ENCODE data around the gene SDK1. TPM values are rescaled to one million over a fixed set of nuclear protein-coding genes. Genes with fewer than 3 reads are reported as not detected.

SDK1 gene
- total RNA-seq, 1 experiment from 2014 or later, result 20.0 TPM

DNA sequence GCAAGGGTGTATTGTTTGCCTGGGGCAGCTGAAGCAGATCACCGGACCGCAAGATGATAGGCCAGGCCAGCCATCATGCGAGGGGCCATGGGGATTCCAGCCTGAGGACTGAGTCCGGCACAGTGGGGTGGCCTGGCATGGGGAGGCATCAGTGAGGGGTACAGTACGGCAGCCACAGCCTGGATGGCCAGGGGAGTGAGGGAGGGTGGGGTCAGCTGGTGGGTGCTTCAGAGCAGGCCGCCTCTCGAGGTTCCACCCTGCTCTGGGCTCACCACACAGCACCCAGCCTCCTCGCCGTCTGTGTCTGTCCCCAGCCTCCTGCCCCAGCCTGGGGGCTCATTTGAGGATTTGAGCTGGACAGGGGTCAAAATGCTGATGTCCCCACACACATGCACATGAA lies 872.6 kb downstream of the SDK1 start:
- Mint-ChIP-seq H3K27ac (ENCODE audit: unreplicated experiment) (no peak overlapping the region), H3K36me3 (ENCODE audit: insufficient read depth, unreplicated experiment) (no peaks in the 10 kb centered on the region), H3K27me3 (ENCODE audit: unreplicated experiment) (no peaks in the 10 kb centered on the region), H3K9me3 (ENCODE audit: low read depth, unreplicated experiment) (no peaks in the 10 kb centered on the region), H3K4me1 (ENCODE audit: low read depth, unreplicated experiment) (peaks cover 14% of the 10 kb centered on the region), H3K4me3 (ENCODE audit: low read depth, unreplicated experiment) (no peak overlapping the region)
- intact Hi-C loops (cut with micrococcal nuclease; ENCODE audit: unreplicated experiment), result no loop called here
- TF ChIP-seq, protein P1, sequence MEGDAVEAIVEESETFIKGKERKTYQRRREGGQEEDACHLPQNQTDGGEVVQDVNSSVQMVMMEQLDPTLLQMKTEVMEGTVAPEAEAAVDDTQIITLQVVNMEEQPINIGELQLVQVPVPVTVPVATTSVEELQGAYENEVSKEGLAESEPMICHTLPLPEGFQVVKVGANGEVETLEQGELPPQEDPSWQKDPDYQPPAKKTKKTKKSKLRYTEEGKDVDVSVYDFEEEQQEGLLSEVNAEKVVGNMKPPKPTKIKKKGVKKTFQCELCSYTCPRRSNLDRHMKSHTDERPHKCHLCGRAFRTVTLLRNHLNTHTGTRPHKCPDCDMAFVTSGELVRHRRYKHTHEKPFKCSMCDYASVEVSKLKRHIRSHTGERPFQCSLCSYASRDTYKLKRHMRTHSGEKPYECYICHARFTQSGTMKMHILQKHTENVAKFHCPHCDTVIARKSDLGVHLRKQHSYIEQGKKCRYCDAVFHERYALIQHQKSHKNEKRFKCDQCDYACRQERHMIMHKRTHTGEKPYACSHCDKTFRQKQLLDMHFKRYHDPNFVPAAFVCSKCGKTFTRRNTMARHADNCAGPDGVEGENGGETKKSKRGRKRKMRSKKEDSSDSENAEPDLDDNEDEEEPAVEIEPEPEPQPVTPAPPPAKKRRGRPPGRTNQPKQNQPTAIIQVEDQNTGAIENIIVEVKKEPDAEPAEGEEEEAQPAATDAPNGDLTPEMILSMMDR (IDR thresholded peaks at IDR 0.05; ENCODE audit: unreplicated experiment), result no peak
- no TSS peak for BruUV-seq (replicated peaks)
- CTCF ChIA-PET, result interaction anchor here (1.1 to 1.2 kb wide), 2 partner anchors 13 to 15 kb away, joined by 3 read pairs; no protein-coding TSS in a partner anchor
- DNase-seq, result no peak

DNA sequence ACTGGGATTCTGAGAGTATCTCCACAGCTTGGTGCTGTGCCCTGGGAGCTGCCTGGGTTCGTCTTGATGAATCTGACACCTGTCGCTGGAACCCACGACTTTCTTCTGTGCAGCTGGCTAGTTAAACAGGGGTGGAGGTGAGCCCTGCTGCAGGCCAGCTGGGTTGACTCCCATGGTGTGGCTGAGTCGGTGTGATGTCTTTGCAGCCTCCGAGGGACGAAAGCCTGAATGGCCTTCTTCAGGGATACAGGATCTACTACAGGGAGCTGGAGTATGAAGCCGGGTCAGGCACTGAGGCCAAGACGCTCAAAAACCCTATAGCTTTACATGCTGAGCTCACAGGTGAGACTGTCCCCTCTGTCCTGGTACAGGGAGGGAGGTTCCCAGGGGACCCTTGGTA lies 873.0 kb downstream of the SDK1 start:
- Mint-ChIP-seq H3K4me3 (ENCODE audit: low read depth, unreplicated experiment) (no peak overlapping the region), H3K27ac (ENCODE audit: unreplicated experiment) (no peak overlapping the region), H3K4me1 (ENCODE audit: low read depth, unreplicated experiment) (peaks cover 13% of the 10 kb centered on the region), H3K27me3 (ENCODE audit: unreplicated experiment) (no peaks in the 10 kb centered on the region), H3K36me3 (ENCODE audit: insufficient read depth, unreplicated experiment) (no peaks in the 10 kb centered on the region), H3K9me3 (ENCODE audit: low read depth, unreplicated experiment) (no peaks in the 10 kb centered on the region)
- no peak for DNase-seq
- intact Hi-C loops (cut with micrococcal nuclease; ENCODE audit: unreplicated experiment), result no loop called here
- BruUV-seq (replicated peaks), result no TSS peak
- CTCF ChIA-PET, result interaction anchor here (1.1 to 1.2 kb wide), 2 partner anchors 12 to 15 kb away, joined by 3 read pairs; no protein-coding TSS in a partner anchor
- TF ChIP-seq, protein P1 (IDR thresholded peaks at IDR 0.05; ENCODE audit: unreplicated experiment), result no peak

GRCh38 chr7:4174451-4174850 lies 873.4 kb downstream of the SDK1 start:
- Mint-ChIP-seq H3K27ac (ENCODE audit: unreplicated experiment) (no peak overlapping the region), H3K4me3 (ENCODE audit: low read depth, unreplicated experiment) (no peak overlapping the region), H3K9me3 (ENCODE audit: low read depth, unreplicated experiment) (no peaks in the 10 kb centered on the region), H3K27me3 (ENCODE audit: unreplicated experiment) (no peaks in the 10 kb centered on the region), H3K36me3 (ENCODE audit: insufficient read depth, unreplicated experiment) (no peaks in the 10 kb centered on the region), H3K4me1 (ENCODE audit: low read depth, unreplicated experiment) (peaks cover 9% of the 10 kb centered on the region)
- intact Hi-C loops (cut with micrococcal nuclease; ENCODE audit: unreplicated experiment), result no loop called here
- CTCF ChIA-PET, result interaction anchor here (1.1 to 1.2 kb wide), 2 partner anchors 12 to 14 kb away, joined by 3 read pairs; no protein-coding TSS in a partner anchor
- TF ChIP-seq, protein P1 (IDR thresholded peaks at IDR 0.05; ENCODE audit: unreplicated experiment), result no peak
- BruUV-seq (replicated peaks), result no TSS peak
- DNase-seq, result no peak

DNA sequence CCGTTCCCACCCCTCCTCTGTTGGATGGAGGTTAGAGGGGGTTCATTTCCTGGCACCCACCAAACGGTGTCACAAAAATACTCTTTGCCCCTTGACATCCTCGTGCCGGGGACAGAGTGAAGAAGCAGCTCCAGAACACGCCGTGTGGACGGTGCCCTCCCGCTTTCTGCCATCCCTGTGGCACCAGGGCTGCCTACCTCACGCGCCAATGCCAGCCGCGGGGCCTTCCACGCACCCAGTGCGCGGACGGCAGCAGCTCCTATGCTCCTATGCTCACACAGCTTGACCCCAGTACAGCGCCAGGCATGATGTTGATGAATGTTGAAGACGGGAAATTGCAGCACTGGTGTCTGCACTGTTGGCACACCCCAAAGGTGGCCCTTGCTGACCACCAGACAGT lies 873.8 kb downstream of the SDK1 start:
- BruUV-seq (replicated peaks), result no TSS peak
- intact Hi-C loops (cut with micrococcal nuclease; ENCODE audit: unreplicated experiment), result no loop called here
- Mint-ChIP-seq H3K9me3 (ENCODE audit: low read depth, unreplicated experiment) (no peaks in the 10 kb centered on the region), H3K4me3 (ENCODE audit: low read depth, unreplicated experiment) (no peak overlapping the region), H3K4me1 (ENCODE audit: low read depth, unreplicated experiment) (peaks cover 5% of the 10 kb centered on the region), H3K27me3 (ENCODE audit: unreplicated experiment) (no peaks in the 10 kb centered on the region), H3K27ac (ENCODE audit: unreplicated experiment) (no peak overlapping the region), H3K36me3 (ENCODE audit: insufficient read depth, unreplicated experiment) (no peaks in the 10 kb centered on the region)
- DNase-seq, result no peak
- CTCF ChIA-PET, result no interaction called here
- TF ChIP-seq, protein P1 (IDR thresholded peaks at IDR 0.05; ENCODE audit: unreplicated experiment), result no peak
